ENCODE data around the gene EFCAB6.
A peak's percentile ranks its signal among the peaks of the same experiment; 100 is the strongest.

EFCAB6 gene

GRCh38 chr22:43744700-43745410, 67.2 kb downstream of the EFCAB6 start:
- no peak for DNase-seq

GRCh38 chr22:43743929-43744643, 68.0 kb downstream of the EFCAB6 start:
- DNase-seq: no peak

GRCh38 chr22:43743131-43743530, 69.0 kb downstream of the EFCAB6 start:
- peak; percentile 51 for DNase-seq

DNA sequence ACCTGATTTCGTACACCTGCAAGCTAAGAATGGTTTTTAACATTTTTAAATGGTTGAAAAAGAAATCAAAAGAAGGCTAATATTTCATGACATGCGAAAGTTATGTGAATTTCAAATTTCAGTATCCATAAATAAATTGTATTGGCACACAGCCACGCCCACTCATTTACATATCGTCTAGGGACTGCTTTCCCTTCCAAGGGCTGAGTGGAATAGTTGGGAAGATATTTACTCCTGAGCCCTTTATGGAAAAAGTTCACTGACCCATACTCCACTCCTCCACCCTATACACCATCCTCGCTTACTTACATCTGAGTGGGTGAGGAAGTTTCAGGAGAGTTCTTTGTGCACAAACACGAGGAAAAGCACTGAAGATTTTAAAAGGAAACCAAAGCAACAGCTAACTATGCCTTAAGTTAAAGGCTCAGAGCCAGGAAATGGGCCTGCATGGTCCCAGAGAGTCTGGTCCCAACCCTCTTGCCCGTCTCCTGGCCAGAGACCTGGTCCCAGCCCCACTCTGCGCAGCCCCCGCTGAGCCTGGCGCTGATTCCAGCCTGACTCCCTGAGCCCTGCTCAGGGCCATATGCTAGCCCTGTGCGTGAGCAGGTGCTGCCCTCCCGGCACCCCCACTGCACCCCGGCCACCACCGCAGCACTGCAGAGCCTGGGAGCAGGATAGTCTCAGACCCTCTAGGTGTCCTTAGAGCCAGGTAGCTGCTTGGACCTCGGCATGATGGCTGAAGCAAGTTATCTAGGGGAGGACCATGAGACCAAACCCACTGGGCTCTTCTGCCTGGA, 69.8 kb downstream of the EFCAB6 start:
- DNase-seq: no peak

DNA sequence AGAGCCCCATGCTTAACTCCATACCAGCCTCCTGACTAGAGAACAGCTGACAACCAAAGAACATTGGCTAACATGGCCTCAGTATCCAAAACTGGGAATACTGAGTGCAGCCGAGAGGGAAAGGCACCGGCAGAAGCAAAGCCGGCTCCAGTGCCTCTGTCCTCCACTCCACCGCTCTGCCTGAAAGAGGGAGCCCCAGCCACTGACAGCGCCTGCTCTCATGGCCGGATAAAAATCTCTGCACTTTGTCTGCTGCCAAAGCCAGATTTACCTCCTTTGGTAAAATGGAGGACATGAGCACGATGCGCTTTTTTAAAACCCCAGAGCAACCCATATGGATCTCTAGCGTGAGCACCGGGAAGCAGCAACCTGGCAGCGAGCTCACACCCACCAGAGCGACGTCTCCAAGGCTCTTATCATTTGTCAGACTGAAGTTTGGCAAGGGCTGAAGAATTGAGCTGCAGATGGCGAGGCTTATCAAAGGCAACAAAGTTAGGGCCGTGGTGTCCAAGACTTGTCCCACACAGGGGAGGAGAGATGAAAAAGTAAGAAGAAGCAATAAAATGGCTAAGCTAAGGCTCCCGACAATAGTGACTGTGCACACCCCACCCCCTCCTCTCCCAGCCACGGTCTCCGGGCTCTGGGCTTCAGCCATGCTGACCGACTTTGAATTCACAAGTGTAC, 71.4 kb downstream of the EFCAB6 start:
- no peak for DNase-seq

GRCh38 chr22:43739851-43740379, 72.2 kb downstream of the EFCAB6 start:
- no peak for DNase-seq

DNA sequence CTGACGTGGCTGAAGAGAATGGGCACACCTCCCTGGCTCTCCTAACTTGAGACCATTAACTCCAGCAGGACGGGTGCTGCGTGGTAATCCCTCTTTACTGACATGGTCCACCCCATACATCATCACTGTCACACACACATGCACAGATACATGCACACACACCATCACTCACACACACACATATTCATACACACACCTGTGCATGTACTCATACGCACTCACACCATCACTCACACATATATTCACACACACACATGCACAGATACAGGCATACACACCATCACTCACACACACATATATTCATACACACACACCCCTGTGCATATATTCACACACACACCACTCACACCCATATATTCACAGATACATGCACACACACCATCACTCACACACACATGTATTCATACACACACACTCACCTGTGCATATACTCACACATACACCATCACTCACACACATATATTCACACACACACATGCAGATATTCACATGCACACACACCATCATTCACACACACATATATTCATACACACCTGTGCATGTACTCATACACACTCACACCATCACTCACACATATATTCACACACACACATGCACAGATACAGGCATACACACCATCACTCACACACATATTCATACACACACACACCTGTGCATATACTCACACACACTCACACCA, 74.8 kb downstream of the EFCAB6 start:
- DNase-seq: no peak

DNA sequence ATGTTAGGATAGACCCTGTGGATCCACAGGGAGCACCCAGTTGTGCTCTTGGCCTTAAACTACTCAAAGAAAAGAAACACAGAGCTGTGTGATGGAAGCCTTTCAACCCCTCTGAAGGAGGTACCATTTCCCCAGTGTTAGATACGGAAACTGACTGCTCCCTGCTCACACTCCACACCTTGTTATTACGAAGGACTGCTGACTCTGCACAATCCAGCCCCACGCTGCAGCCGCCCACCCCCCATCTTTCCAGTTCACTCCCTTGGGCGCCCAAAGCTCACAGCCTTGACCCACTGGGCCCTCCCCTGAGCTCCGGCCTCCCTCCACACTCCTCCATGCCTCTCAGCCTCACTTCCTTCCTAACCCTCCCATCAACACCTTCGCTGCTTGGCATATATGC, 75.5 kb downstream of the EFCAB6 start:
- DNase-seq: no peak

DNA sequence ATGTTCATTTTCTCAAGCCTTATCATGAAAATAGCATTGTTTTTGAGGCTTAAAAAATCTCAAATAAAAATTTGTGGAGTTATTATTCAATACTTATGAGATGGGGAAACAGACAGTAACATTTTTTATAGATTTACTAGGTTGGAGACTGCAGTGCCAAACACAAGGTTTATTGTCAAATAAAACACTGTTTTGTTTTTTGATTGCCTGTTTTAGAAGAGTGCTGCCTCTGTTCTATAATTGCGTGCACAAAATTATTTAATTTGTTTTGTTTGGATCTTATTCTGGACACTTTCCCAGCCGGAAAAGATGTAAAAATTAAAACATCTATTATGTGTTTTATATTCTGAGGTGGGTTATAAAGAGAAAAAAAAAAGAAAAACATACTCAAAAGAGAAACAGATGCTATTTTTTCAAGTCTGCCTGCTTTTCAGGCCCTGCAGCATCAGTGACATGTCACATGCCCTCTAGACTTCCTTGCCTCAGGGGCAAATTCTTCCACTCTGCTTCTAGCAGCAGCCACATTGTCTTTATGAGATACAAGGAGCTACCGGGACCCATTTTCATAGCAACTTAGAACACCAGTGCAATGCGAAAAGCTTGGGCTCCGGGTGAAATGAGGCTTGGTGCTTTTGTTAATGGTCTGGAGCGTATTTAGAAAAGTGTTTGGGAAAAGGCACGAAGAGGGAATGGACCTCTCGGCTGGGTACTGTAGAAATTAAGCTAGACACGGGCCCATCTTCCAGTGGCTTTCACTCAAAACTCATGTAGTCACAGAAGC, 77.5 kb downstream of the EFCAB6 start:
- DNase-seq: no peak

DNA sequence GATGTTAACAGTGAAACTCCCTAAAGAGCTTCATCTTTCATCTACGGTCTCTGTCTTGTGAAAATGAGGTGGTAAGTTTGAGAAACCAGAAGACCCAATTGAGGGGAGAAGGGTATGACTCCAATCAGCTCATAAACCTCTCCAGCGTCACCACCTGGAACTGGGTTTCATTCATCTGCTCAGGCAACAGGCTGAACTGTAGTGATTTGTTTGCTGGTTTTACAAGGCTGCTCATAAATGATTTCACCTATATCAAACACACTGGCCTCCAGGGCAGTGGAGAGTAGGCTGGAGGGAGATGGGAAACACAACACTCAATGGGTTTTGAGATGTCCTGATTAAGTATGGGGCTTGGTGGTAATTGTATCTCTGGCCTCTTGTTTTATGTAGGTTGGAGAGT, 79.0 kb downstream of the EFCAB6 start:
- no peak for DNase-seq

DNA sequence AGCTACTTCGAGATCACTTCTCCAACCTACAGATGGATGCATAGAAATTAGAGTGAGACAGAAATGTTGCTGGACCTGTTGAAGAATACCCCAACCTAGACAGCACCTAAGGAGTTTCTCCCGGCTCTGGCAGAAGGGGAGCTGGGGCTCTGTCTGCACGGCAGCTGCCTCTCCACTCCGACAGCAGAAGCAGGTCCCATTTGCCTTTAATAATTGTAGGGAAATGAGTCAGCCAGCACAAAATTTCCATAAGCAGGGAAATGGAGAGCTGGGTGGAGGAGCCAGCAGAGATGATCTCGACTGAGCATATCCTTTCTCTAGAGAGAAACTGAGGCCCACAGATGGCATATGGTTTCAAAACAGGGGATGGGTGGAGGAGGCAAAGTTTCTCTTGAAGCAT, 80.1 kb downstream of the EFCAB6 start:
- DNase-seq: no peak

GRCh38 chr22:43726964-43727543, 85.1 kb downstream of the EFCAB6 start:
- no peak for DNase-seq

GRCh38 chr22:43726322-43726721, 85.8 kb downstream of the EFCAB6 start:
- DNase-seq: no peak

GRCh38 chr22:43723816-43724215, 88.3 kb downstream of the EFCAB6 start:
- no peak for DNase-seq

DNA sequence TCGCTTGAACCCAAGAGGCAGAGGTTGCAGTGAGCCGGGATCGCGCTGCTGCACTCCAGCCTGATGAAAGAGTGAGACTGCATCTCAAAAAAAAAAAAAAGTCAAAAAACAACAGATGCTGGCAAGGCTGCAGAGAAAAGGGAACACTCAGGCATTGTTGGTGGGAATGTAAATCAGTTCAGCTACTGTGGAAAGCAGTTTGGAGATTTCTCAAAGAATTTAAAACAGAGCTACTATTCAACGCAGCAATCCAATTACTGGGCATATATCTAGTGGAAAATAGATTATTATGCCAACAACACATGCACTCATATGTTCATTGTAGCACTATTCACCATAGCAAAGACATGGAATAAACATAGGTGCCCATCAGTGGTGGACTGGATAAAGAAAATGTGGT, 89.7 kb downstream of the EFCAB6 start:
- DNase-seq: no peak

GRCh38 chr22:43720716-43721115, 91.4 kb downstream of the EFCAB6 start:
- no peak for DNase-seq

GRCh38 chr22:43714104-43714503, 98.0 kb downstream of the EFCAB6 start:
- DNase-seq: no peak

GRCh38 chr22:43711681-43712080, 100.4 kb downstream of the EFCAB6 start:
- DNase-seq: no peak

DNA sequence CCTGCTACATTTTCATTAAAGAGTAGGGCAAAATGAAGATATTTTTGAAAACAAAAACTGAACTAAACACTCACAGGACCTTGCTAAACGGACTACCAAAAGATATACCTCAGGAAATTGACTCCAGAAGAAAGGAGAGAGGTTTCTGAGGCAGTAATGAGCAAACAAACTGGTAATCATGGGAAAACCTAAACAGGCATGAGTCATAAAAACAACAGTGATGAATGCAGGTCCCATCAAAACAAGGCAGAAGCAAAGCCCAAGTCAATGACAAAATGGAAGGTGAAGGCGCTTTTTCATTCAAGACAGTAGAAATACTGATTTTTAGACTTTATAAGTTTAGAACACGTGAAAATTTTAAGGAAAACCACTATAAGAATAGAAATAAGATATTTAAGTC, 104.5 kb downstream of the EFCAB6 start:
- DNase-seq: no peak

DNA sequence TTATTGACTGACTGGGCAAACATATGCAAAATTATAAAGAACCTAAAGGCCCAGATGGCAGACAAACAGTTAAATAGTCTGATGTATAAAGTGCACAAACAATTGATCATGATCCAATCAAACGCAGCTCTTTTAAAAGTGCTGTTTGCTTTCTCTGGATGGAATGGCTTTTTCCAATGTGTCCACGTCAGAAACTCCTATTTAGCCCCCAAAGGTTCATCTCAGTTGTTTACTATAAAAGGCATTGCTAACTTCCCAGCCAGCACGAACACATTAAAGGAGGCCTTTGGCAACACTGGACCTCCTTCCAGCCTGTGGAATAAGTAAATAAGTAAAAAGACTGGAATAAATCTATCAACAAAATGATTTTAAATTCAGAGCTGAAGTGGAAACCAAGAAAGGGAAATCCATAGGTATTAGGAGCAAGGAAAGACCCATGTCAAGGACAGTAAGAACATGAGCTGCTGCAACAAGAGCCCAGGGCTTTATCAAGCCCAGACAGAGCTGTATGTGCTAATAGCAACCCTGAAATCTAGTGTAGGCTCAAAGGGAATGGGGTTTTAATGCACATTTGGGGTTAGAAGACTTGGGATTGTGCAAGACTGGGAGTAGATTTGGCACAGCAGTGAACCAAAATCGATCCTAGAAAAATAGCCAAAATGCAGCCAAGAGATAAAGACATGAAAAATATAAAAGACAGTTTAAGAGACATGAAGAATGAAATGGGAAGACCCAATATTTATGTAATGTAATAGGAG, 105.4 kb downstream of the EFCAB6 start:
- DNase-seq: no peak
